ENCODE measurements around the gene MAPRE3.

MAPRE3 gene

GRCh38 chr2:26950246-26950645 lies 20.2 kb upstream of the MAPRE3 start:
- no peak for DNase-seq (ENCODE audit: low read depth in 3 of 3)

GRCh38 chr2:26951236-26951635 lies 19.2 kb upstream of the MAPRE3 start:
- DNase-seq (ENCODE audit: low read depth in 3 of 3): no peak

GRCh38 chr2:26952374-26952773 lies 18.1 kb upstream of the MAPRE3 start:
- no peak for DNase-seq (ENCODE audit: low read depth in 3 of 3)

GRCh38 chr2:26954135-26954534 lies 16.3 kb upstream of the MAPRE3 start:
- no peak for DNase-seq (ENCODE audit: low read depth in 3 of 3)

GRCh38 chr2:26957041-26957440 lies 13.4 kb upstream of the MAPRE3 start:
- no peak for DNase-seq (ENCODE audit: low read depth in 3 of 3)

GRCh38 chr2:26957534-26957933 lies 12.9 kb upstream of the MAPRE3 start:
- no peak for DNase-seq (ENCODE audit: low read depth in 3 of 3)

- no peak for DNase-seq (ENCODE audit: low read depth in 3 of 3)
Measured at GRCh38 chr2:26959331-26959730, 11.1 kb upstream of the MAPRE3 start.

- DNase-seq (ENCODE audit: low read depth in 3 of 3): no peak
Measured at GRCh38 chr2:26964446-26965130, 5.8 kb upstream of the MAPRE3 start.

GRCh38 chr2:26968001-26968400 lies 2.4 kb upstream of the MAPRE3 start:
- DNase-seq (ENCODE audit: low read depth in 3 of 3): no peak

GRCh38 chr2:26969077-26969844 lies 1.2 kb upstream of the MAPRE3 start:
- no peak for DNase-seq (ENCODE audit: low read depth in 3 of 3)

- no peak for DNase-seq (ENCODE audit: low read depth in 3 of 3)
Measured at GRCh38 chr2:26970928-26971627, 641 bp downstream of the MAPRE3 start.

GRCh38 chr2:26971911-26972786 lies 1.7 kb downstream of the MAPRE3 start:
- DNase-seq (ENCODE audit: low read depth in 3 of 3): no peak

- DNase-seq (ENCODE audit: low read depth in 3 of 3): no peak
Measured at GRCh38 chr2:26974352-26974751, 3.9 kb downstream of the MAPRE3 start.

GRCh38 chr2:26975102-26975501 lies 4.7 kb downstream of the MAPRE3 start:
- no peak for DNase-seq (ENCODE audit: low read depth in 3 of 3)

- DNase-seq (ENCODE audit: low read depth in 3 of 3): no peak
Measured at GRCh38 chr2:26975656-26976055, 5.2 kb downstream of the MAPRE3 start.

- DNase-seq (ENCODE audit: low read depth in 3 of 3): no peak
Measured at GRCh38 chr2:26976237-26976636, 5.8 kb downstream of the MAPRE3 start.

GRCh38 chr2:26977012-26977411 lies 6.6 kb downstream of the MAPRE3 start:
- no peak for DNase-seq (ENCODE audit: low read depth in 3 of 3)

- no peak for DNase-seq (ENCODE audit: low read depth in 3 of 3)
Measured at GRCh38 chr2:26978061-26978596, 7.7 kb downstream of the MAPRE3 start.

- DNase-seq (ENCODE audit: low read depth in 3 of 3): no peak
Measured at GRCh38 chr2:26979741-26980140, 9.3 kb downstream of the MAPRE3 start.

- DNase-seq (ENCODE audit: low read depth in 3 of 3): no peak
Measured at GRCh38 chr2:26980971-26981370, 10.5 kb downstream of the MAPRE3 start.

- DNase-seq (ENCODE audit: low read depth in 3 of 3): no peak
Measured at GRCh38 chr2:26982102-26982742, 11.8 kb downstream of the MAPRE3 start.

Measured in stimulated activated CD4-positive, alpha-beta T cell treated with anti-CD3 and anti-CD28 coated beads, TNF-alpha, amount 100 ng/mL, for 4 hours (primary cell).